ENCODE results near the gene SIGLEC9.

The SIGLEC9 gene

GRCh38 chr19:51114087-51114729 is 10.5 kb upstream of the SIGLEC9 start:
- H3K9me3 ChIP-seq (ENCODE audit: insufficient read depth, low read depth, low read length): no peaks in the 10 kb centered on the region
- H3K4me3 ChIP-seq (ENCODE audit: low read length, poor library complexity, severe bottlenecking): no peak overlapping the region
- no peak overlapping the region for H3K4me2 ChIP-seq (ENCODE audit: low read depth, low read length, poor library complexity, severe bottlenecking)
- H2AFZ ChIP-seq (ENCODE audit: low read length): no peak overlapping the region
- no peaks in the 10 kb centered on the region for H3F3A ChIP-seq (ENCODE audit: low read depth)
- H4K20me1 ChIP-seq (ENCODE audit: insufficient read depth, low read length, poor library complexity, severe bottlenecking): no peaks in the 10 kb centered on the region
- H3K9me2 ChIP-seq (replicated peaks; ENCODE audit: low read depth, low read length): no peaks in the 10 kb centered on the region
- H3K4me1 ChIP-seq (ENCODE audit: insufficient read depth, low read length, poor library complexity, severe bottlenecking): no peaks in the 10 kb centered on the region
- no peaks in the 10 kb centered on the region for H3K36me3 ChIP-seq (ENCODE audit: insufficient read depth, low read length)
- H3K79me2 ChIP-seq (ENCODE audit: insufficient read depth, low read length): no peaks in the 10 kb centered on the region
- H3K9ac ChIP-seq (ENCODE audit: low read depth, low read length, poor library complexity, severe bottlenecking): no peak overlapping the region
- no peaks in the 10 kb centered on the region for H3K27me3 ChIP-seq (ENCODE audit: insufficient read depth, low read length, poor library complexity, severe bottlenecking)
- TF ChIP-seq EZH2phosphoT487 (IDR thresholded peaks at IDR 0.05; ENCODE audit: borderline replicate concordance): no peak
- TF ChIP-seq, protein P1, sequence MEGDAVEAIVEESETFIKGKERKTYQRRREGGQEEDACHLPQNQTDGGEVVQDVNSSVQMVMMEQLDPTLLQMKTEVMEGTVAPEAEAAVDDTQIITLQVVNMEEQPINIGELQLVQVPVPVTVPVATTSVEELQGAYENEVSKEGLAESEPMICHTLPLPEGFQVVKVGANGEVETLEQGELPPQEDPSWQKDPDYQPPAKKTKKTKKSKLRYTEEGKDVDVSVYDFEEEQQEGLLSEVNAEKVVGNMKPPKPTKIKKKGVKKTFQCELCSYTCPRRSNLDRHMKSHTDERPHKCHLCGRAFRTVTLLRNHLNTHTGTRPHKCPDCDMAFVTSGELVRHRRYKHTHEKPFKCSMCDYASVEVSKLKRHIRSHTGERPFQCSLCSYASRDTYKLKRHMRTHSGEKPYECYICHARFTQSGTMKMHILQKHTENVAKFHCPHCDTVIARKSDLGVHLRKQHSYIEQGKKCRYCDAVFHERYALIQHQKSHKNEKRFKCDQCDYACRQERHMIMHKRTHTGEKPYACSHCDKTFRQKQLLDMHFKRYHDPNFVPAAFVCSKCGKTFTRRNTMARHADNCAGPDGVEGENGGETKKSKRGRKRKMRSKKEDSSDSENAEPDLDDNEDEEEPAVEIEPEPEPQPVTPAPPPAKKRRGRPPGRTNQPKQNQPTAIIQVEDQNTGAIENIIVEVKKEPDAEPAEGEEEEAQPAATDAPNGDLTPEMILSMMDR (conservative IDR thresholded peaks at IDR 0.05; ENCODE audit: low read length): no peak

- TF ChIP-seq, protein P1 (conservative IDR thresholded peaks at IDR 0.05; ENCODE audit: low read length): no peak
- no peak for TF ChIP-seq EZH2phosphoT487 (IDR thresholded peaks at IDR 0.05; ENCODE audit: borderline replicate concordance)
- Histone ChIP-seq H3K4me3 (ENCODE audit: low read length, poor library complexity, severe bottlenecking) (no peak overlapping the region), H3K9me2 (replicated peaks; ENCODE audit: low read depth, low read length) (no peaks in the 10 kb centered on the region), H3K9ac (ENCODE audit: low read depth, low read length, poor library complexity, severe bottlenecking) (no peak overlapping the region), H3K4me2 (ENCODE audit: low read depth, low read length, poor library complexity, severe bottlenecking) (no peak overlapping the region), H4K20me1 (ENCODE audit: insufficient read depth, low read length, poor library complexity, severe bottlenecking) (no peaks in the 10 kb centered on the region), H3K4me1 (ENCODE audit: insufficient read depth, low read length, poor library complexity, severe bottlenecking) (no peaks in the 10 kb centered on the region), H3K36me3 (ENCODE audit: insufficient read depth, low read length) (no peaks in the 10 kb centered on the region), H2AFZ (ENCODE audit: low read length) (no peak overlapping the region), H3K9me3 (ENCODE audit: insufficient read depth, low read depth, low read length) (no peaks in the 10 kb centered on the region), H3K27me3 (ENCODE audit: insufficient read depth, low read length, poor library complexity, severe bottlenecking) (no peaks in the 10 kb centered on the region), H3K79me2 (ENCODE audit: insufficient read depth, low read length) (no peaks in the 10 kb centered on the region), H3F3A (ENCODE audit: low read depth) (no peaks in the 10 kb centered on the region)
Observed at GRCh38 chr19:51116736-51117286, 7.9 kb upstream of the SIGLEC9 start.

GRCh38 chr19:51119101-51119500 is 5.6 kb upstream of the SIGLEC9 start:
- Histone ChIP-seq H3K36me3 (ENCODE audit: insufficient read depth, low read length) (no peaks in the 10 kb centered on the region), H3K9me3 (ENCODE audit: insufficient read depth, low read depth, low read length) (no peaks in the 10 kb centered on the region), H3K9ac (ENCODE audit: low read depth, low read length, poor library complexity, severe bottlenecking) (no peak overlapping the region), H4K20me1 (ENCODE audit: insufficient read depth, low read length, poor library complexity, severe bottlenecking) (no peaks in the 10 kb centered on the region), H2AFZ (ENCODE audit: low read length) (no peak overlapping the region), H3K4me2 (ENCODE audit: low read depth, low read length, poor library complexity, severe bottlenecking) (no peak overlapping the region), H3K9me2 (replicated peaks; ENCODE audit: low read depth, low read length) (no peaks in the 10 kb centered on the region), H3F3A (ENCODE audit: low read depth) (no peaks in the 10 kb centered on the region), H3K79me2 (ENCODE audit: insufficient read depth, low read length) (no peaks in the 10 kb centered on the region), H3K4me1 (ENCODE audit: insufficient read depth, low read length, poor library complexity, severe bottlenecking) (no peaks in the 10 kb centered on the region), H3K4me3 (ENCODE audit: low read length, poor library complexity, severe bottlenecking) (no peak overlapping the region), H3K27me3 (ENCODE audit: insufficient read depth, low read length, poor library complexity, severe bottlenecking) (no peaks in the 10 kb centered on the region)
- TF ChIP-seq, protein P1 (conservative IDR thresholded peaks at IDR 0.05; ENCODE audit: low read length): no peak
- TF ChIP-seq EZH2phosphoT487 (IDR thresholded peaks at IDR 0.05; ENCODE audit: borderline replicate concordance): no peak
